DMS 273 treated with DMSO at 0.1 percent for 48 hours (cell line): ENCODE results near the gene NCOA7.

ENCODE experiments used
- DNase-seq: peaks from one replicate; lab custom pipeline; 2025; lab: John Stamatoyannopoulos, UW

Gene NCOA7

DNA sequence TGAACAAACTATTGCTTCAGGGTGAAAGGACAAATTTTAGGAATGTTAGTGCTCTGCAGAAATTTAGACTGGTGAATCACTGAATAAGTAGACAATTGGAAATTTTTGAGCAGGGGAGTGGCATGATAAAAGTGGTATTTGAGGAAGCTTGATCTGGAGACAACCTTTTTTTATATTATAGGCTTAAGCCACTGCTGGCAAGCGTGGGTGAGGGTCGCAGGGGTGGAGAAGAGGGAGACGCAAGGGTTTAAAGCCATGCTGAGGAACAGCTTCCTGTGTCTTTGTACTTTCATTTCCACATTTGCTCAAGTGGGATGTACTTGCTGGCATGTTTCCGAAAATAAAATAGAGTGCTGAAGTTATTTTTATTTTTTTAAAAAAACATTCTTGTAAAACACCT is 23.7 kb downstream of the NCOA7 start:
- no peak for DNase-seq

DNA sequence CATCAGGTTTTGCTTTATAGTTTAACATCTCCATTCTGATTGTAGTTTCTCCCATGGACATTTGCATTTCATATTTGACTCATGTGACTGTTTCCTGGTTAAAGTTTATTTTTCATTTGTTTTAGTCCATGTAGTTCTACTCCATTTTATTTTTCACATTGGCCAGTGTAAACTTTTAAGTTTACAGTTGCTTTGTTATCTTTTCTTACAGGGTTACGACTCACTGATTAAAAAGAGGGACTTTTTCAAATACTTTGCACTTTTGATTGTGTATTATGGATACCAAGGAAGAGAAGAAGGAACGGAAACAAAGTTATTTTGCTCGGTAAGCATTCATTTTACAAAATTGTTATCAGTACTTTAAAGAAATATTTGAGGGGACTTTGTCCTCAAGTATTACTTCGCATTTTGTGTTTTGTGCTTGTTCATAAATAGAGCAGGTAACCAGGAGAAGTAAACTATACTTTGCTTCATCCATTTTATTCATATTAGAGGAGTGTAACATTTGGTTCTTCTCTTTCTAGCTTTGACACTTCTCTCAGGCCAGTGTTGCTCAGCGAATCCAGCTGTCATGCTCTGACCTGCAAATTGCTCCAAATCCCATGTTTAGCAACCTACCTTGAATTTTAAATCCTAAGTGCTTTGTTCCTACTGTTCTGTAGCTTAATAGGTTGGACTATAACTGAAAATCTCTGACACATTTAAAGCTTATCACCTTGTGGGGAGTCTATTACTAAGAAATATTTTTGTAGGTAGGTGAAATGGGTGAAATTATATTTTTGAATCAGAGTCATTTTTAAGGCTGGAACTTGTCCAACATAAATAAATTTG is 24.5 kb downstream of the NCOA7 start:
- DNase-seq: no peak

DNA sequence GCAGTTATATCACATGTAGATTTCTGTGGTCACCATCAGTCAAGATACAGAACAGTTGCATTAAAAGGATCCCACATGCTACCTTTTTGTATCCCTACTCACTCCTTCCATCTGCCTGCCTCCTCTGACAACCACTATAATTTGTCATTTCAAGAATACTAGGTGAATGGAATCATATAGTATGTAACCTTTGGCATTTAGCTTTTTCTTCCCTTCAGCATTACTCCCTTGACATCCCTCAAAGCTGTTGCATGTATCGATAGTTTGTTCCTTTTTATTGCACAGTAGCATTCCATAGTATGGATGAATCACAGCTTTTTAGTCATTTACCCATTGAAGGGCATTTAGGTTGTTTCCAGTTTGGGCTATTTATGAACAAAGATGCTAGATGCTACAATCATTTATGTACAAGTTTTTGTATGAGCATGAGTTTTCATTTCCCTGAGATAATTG is 26.1 kb downstream of the NCOA7 start:
- DNase-seq: no peak

DNA sequence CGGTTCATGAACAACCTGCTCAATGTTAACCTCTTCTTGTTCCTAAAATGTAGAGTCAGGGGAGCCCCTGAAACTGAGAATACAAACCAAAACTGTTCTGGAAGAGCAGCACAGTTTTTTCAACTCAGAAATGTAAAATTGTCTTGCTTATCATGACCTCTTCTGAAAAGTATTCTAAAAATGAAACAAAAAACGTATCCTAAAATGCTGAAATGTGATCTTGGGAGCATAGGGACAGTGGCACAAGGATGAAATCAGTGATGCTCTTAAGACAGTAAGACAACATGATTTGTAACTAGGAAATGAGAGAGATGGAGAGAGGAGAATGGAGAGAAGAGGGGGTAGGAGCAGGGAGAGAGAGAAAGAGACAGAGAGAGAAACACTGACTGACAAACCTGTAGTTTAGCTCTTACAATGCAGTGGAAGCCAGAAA is 27.5 kb downstream of the NCOA7 start:
- no peak for DNase-seq

DNA sequence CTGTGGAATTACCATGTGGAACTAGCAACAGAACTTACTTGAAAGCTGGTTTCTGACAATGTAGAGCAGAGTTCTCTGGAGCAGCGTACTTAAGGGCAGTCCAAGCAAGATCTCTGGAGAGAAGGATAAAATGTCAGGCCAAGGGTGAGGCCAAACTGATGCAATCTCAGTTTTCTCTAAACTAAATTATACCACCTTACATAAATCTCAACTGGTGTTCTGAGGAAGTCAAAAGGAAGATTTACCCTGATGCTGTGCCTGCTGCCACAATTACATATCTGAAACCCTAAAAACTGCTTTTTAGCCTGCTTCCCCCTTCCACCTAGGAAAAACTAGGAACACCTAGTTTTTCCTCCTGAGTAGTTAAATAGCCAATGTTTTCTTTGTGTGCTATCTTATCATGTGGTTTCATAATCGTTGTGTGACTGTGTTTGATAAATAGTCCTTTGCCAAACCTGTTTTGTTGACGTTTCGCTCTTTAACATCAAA is 28.1 kb downstream of the NCOA7 start:
- no peak for DNase-seq

DNA sequence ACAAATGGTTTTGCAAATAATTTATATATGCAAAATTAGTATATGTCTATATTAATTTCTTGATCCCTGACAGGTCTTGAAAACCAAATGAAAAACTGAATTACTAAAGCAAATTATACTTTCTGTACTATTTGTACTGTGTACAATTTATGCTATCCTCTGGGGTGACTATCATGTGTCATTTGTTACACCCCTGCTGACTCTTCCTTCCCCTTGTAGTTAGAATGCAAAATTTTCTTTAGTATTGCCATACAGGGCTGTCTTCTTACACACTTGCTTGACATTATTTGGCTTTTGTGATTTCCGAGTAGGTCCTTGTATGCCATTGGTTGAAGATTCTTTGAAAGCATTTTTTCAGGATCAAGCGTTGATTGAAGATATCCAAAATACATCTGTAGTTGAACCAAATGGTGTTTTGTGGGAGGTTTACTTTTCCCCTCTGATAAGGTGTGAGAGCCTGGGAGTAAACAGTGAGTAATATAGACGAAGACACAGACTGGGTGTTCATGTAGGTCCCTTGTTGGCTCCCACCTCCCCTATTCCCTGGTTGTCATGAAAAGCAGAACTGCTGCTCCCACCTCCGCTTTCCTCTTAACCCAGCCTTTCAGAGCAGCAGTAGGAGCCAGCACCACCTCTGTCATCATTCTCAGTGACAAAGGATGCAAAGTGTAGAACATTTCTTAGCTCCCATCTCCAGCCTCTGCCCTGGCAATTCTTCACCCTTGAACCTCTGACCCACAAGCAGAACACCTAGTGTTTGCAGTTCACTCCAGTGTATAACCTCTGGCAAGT is 29.0 kb downstream of the NCOA7 start:
- no peak for DNase-seq

DNA sequence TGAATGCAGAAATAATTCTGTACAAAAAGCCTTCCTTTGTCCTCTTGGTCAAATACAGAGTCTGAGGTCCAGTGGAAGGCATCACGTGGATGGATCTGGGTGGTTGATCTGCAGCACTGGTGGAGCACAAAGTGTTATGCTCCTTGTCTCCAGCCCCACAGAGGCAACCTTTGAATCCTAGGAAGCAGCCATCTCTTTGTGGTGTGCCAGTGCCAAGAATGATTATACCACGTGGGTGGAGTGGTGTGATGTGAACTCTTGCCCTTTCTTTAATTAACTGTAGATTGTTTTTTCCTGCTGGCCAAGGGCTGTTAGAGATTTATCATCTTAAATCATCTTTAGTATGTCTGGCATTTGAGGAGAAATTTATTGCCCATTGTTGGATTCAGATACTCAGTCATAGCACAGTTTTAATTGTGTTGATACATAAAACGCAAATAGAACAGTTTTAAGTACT is 31.1 kb downstream of the NCOA7 start:
- no peak for DNase-seq

DNA sequence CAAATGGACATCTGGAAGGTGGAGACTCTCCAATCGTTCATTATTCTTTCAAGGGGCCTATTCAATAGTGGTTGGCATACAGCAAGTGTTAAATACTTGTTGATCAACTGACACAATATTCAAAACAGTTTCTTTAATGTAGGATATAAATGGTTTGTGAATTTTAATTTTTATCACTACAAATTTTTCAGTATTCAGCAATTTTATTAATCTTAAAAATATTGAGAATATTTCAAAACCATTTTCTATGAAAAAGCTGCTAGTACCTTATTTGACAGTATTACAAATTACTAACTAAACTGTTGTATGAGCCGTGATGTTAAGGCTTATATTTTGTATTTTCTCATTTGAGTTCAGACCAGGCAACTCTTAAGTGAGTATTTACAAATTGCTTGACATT is 32.4 kb downstream of the NCOA7 start:
- DNase-seq: no peak

DNA sequence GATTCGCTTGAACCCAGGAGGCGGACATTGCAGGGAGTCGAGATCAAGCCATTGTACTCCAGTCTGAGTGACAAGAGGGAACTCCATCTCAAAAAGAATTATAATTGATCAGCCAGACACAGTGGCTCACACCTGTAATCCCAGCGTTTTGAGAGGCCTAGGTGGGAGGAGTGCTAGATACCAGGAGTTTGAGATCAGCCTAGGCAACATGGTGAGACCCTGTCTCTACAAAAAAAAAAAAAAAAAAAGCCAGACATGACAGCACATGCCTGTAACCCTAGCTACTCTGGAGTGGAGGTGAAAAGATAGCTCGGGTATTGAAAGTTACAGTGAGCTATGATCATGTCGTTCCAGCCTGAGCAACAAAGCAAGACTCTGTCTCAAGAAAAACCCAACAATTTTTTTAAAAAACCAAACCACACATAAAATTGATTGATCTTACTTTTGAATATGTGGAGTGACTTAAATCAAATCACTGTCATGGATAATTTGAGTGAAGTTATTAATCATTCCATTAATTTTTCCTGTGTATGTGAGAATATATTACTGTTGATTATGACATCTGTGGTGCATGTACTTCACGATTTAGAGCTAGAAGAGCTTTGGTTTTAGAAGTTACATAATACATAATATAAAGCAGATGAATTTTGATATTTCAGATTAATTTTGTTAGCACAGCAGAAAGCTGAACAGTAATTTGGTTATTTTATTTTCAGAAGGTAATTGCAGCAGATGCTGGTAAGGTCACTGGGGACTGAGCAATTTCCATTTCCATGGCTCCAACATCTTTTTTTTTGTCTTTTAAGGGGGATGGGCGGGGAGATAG is 34.4 kb downstream of the NCOA7 start:
- DNase-seq: no peak

DNA sequence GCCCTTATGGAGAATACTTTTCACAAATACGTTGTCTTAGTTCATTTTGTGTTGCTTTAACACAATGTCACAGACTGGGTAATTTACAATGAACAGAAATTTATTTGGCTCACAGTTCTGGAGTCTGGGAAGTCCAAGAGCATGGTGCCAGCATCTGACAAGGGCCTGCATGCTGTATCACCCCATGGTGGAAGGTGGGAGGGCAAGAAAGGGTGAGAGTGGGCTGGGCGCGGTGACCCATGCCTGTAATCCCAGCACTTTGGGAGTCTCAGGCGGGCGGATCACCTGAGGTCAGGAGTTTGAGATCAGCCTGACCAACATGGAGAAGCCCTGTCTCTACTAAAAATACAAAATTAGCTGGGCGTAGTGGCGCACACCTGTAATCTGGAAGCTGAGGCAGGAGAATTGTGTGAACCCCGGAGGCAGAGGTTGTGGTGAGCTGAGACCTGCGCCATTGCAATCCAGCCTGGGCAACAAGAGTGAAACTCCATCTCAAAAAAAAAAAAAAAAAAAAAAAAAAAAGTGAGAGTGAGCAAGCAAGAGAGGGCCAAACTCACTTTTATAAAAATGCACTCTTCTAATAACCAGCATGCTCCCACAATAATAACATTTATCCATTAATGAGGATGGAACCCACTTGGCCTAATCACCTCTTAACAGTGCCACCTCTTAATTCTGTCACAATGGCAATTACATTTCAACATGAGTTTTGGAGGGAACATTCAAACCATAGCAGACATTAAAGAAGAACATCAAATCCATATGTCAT is 36.1 kb downstream of the NCOA7 start:
- DNase-seq: no peak

DNA sequence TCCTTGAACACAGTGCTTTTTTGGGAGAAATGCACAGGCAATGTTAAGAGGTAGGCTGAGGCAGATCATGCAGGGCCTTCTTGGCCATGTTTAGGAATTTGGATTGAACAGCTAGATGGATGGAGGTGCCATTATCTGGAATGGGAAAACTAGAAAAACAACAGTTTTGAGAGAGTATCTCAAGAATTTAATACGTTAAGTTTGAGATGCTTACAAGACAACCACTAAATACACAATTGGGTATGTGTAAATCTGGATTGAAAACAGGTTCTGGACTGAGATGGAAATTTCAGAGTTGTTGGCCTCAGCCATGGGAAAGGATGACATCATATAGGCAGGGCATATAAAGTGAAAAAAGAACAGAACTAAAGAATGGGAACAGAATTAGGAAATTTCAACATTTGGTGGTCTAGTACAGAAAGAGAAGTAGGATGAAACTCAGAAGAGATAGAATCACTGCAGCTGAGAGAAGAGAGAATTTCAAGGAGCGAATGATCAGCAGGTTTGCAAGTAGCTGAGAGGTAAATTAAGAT is 37.1 kb downstream of the NCOA7 start:
- DNase-seq: no peak

DNA sequence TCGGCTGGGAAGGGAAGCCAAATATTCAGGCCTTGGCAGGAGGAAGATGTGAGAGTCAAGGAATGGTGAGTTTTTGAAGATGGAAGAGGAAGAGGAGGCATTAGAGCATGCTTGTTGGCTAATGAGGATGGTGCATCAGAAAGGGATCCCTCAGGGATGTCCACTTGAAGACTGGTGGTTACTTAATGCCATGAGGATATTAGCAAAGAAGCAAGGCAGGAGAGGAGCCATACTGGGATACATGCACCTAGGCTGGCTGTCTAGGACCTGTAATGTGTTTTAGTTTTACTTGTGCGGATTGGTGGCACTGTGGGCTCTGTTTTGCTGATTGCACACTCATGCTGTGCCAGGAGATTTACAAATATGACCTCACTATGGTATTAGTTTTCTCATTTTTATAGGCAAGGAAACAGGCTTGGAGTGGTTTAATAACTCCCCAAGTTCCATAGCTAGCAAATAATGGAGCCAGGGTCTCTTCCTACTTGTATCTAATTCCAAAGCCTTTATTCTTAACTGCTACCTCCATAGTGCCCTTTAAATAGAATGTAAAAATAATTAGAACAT is 37.8 kb downstream of the NCOA7 start:
- no peak for DNase-seq

DNA sequence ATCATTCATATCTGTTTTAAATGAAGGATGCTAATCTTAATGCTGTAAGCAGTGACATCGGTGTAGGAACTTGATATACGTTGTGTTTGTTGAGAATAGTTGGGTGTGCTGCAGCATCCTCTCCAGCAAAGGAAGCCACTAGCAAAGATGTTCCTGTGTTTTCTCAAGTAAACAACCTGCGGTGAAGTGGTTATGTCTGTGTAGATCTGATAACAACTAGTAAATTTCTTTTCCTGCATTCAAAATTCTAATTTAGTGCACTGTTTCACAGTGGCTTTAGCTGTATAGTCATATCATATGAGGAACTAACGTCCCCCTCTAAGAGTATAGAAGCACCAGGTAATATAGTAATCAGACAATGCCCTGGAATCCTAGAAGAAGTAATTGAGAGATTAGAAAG is 38.7 kb downstream of the NCOA7 start:
- no peak for DNase-seq

DNA sequence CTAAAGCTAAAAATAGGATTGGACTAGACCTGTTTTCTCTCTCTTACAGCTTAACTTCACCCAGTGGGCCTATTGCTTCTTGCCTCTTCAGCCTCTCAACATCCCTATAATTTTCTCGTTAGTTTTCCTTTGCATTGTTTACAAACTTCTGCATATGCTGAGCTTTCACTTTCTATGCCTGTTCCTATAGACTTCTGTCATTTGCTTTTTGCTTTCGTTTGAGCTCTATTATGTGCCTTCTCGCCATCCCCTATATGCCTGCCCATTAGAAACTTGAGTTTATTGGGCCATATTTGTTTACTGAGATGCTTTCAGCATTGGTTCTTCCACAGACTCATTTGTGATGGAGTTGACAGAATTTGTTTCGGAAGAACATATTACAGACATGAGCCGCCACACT is 40.9 kb downstream of the NCOA7 start:
- no peak for DNase-seq

DNA sequence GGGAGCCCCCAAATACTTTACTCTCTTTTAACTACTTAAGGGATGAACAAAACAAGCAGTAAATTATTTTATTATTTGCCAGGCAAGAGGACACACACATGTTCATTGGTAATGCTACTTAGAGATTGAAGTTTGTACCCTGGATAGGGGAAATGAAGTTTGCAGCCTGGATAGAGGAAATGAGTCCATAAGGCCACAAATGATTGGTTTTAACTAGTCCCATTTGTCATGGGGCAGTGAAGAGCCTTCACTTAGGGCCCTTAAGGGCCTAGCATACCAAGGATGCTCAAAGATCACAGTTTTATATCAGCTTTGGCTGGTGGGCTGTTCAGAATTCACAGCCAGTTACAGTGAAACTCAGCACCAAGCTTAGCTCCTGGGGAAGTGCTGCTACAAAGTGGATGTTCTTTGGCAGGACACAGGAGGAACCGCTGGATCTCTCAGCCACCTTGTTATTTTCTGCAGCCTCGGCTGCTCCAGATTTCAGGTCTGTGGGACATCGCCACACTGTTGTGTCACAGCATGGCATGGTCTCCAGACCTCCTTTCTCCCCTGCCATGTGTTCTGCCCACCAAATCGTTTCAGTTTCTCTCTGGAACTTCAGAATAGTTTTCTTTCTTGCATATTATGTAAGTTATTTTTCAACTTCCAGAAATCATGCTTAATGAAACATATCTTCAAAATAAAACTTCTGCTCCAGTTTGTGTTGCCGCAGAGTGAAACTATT is 41.8 kb downstream of the NCOA7 start:
- DNase-seq: no peak

DNA sequence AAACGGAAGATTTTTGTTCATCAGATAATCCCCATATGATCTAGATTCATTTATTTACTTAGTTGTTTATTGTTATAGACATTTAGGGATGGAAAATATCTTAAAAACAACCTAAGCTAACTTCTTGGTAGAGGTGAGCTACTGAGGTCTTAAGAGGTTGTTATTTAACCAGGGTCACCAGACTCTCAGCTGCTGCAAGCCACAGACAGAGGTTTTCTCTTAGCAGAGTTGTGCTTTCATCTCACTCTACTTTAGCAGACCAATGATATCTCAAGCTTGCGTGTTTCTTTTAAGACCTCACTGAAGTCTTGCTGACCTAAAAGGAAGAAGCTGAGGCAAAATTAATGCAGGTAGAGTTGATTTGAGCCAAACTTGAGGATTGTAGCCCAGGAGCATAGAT is 43.6 kb downstream of the NCOA7 start:
- DNase-seq: no peak

DNA sequence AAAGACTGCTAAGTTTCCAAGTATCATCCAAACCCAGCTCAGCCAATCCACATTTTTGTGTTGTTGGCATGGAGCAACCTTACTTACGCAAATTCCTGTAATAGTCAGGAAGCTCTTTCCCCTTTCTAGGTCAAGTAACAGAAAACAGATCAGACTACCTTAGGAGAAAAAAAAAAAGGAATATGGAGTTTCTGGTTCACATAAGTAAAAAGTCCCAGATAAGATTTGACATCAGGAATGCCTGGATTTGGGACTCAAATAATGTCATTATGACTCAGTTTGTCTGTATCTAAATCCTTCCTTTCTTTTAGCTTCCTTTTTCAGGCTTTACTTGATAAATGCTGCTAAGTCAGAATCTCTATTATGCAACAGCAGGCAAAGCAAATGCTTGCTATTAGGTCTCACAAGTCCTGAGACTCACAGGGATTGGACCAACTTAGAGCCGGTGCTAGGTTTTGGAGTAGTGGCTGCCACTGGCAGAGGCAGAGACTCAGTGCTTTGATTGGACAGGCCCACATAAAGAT is 44.5 kb downstream of the NCOA7 start:
- no peak for DNase-seq

DNA sequence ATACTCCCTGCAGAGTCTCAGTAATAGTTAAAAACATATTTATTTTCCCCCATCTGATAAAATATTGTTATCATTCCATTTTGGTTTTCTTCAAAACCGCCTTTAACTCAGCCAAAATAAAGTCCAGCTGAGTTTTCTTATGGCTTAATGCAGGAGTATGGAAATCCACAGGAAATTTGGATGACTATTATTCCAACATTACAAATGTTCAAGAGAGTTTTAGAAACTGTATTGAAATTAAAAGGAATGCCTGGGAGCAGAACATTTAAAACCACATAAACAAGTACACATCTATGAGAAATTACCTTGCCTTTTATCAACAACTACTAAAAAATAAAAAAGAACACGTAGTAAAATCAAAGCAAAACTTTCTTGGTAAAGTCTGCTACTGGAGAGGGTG is 45.7 kb downstream of the NCOA7 start:
- DNase-seq: no peak

DNA sequence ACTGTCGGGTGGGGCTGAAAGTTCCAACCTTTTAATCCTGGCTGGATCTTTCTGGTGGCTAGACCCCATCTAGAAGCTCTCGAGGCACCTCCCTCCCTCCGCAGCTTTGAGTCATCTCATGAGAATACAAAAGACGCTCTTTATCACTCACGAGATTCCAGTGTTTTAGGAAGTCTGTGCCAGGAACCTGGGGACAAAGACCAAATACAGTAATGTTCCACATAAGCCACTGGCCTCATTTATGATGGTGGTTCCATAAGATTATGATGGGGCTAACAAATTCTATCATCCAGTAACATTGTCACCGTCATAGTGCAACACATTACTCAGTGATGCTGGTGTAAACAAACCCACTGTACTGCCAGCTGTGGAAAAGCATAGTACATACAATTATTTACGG is 48.7 kb downstream of the NCOA7 start:
- no peak for DNase-seq

DNA sequence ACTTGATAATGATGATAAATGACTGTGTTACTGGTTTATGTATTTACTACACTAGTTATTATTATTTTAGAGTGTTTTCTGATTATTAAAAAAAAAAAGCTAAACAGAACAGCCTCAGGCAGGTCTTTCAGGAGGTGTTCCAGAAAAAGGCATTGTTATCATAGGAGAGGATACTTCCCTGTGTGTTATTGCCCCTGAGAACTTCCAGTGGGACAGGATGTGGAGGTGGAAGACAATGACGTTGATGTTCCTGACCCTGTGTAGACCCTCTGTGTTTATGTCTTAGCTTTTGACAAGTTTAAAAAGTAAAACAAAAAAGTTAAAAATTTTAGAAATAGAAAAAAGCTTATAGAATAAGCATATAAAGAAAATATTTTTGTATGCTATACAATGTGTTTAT is 49.1 kb downstream of the NCOA7 start:
- DNase-seq: no peak
